ENCODE results near the gene CNTN4.

The CNTN4 gene

DNA sequence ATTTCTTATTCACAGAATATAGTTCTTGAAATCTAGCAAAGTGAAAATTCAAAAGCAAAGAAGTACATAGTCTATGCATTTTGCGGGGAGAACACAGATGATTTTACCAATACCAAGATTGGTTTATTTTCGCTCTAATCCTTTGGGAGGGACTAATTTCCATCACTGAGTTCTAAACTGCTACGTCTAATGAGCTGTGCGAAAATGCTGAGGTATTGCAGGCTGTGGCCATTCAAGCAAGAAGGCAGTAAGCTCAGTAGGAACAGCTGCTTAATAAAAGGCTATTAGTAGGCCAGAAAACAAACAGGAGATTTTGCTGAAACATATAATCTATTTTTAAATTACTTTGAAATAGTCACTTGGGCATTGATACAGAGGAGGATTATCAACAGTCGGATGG is 379.0 kb downstream of the CNTN4 start:
- Histone ChIP-seq H3K4me3 (ENCODE audit: low read length in 2 of 2) (no peak overlapping the region), H3K27ac (replicated peaks; ENCODE audit: low read length) (no peak overlapping the region), H4K8ac (ENCODE audit: low read depth, low read length) (no peak overlapping the region), H3K4me2 (ENCODE audit: insufficient read depth, low read length, poor library complexity, severe bottlenecking) (no peak overlapping the region), H2AFZ (ENCODE audit: low read length) (no peak overlapping the region), H3K79me1 (ENCODE audit: low read depth, low read length) (no peaks in the 10 kb centered on the region), H3K9ac (ENCODE audit: low read depth, low read length, poor library complexity) (no peak overlapping the region), H3K14ac (ENCODE audit: low read length) (no peak overlapping the region), H2AK5ac (ENCODE audit: low read depth, low read length) (no peak overlapping the region), H4K91ac (ENCODE audit: low read depth, low read length, poor library complexity) (no peak overlapping the region), H3K9me3 (replicated peaks in 1 of 2; ENCODE audit: control insufficient read depth in 2 of 2, insufficient read depth in 1 of 2, low read depth in 1 of 2, low read length in 2 of 2) (no peaks in the 10 kb centered on the region), H2BK5ac (ENCODE audit: low read length) (no peak overlapping the region), H3K18ac (ENCODE audit: low read length) (no peak overlapping the region), H2BK120ac (ENCODE audit: low read depth, low read length) (no peak overlapping the region), H2BK12ac (ENCODE audit: low read length) (no peak overlapping the region), H2BK15ac (ENCODE audit: low read length) (no peak overlapping the region), H3K4me1 (ENCODE audit: control insufficient read depth in 2 of 2, insufficient read depth in 1 of 2, low read depth in 1 of 2, low read length in 2 of 2) (no peaks in the 10 kb centered on the region), H3K27me3 (ENCODE audit: control insufficient read depth in 3 of 3, insufficient read depth in 3 of 3, low read depth in 1 of 3, low read length in 3 of 3) (no peaks in the 10 kb centered on the region), H3K36me3 (replicated peaks in 1 of 2; ENCODE audit: control insufficient read depth in 2 of 2, insufficient read depth in 2 of 2, low read length in 2 of 2) (no peaks in the 10 kb centered on the region), H3K23ac (ENCODE audit: low read depth, low read length, poor library complexity) (no peak overlapping the region), H3K4ac (ENCODE audit: low read length) (no peak overlapping the region)
- no peak for DNase-seq (ENCODE audit: low spot score)
- no CpG with 5 or more reads among the region's 5 CpGs for WGBS, 2 donors (ENCODE audit: extremely low coverage in 2 of 2, insufficient read length in 2 of 2, insufficient replicate concordance in 1 of 2)

DNA sequence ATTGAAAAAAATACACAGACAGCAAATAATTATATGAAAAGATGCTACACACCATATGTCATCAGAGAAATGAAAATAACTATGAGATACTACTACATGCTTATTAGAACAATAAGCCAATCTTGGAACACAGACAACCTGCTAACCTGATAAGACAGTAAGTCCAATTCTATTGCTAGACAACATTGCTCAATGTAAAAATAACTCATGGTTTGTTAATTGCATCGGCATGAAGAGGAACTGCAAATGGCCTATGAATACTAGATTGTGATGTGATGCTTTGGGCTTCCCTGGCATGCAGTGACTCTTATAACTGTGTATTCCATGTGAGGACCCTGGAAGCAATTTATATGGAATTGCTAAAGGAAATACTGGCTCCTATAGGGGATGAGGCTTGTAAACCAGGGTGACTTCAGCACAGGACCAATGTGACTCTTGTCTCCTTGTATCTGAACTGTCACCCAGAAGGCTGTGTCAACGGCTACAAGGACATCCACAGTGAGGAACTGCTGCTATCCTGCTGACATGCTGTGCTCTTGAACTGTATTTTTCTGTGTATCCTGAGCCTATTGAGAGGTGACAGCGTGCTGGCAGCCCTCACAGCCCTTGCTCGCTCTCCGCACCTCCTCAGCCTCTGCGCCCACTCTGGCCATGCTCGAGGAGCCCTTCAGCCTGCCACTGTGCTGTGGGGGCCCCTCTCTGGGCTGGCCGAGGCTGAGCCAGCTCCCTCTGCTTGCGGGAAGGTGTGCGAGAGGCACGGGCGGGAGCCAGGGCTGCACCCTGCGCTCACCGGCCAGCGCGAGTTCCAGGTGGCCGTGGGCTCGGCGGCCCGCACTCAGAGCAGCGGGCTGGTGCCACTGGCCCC is 385.7 kb downstream of the CNTN4 start:
- H3K4ac ChIP-seq (ENCODE audit: low read length): no peak overlapping the region
- H3K18ac ChIP-seq (ENCODE audit: low read length): no peak overlapping the region
- H4K91ac ChIP-seq (ENCODE audit: low read depth, low read length, poor library complexity): no peak overlapping the region
- H3K4me3 ChIP-seq (ENCODE audit: low read length in 2 of 2): no peak overlapping the region
- H2BK12ac ChIP-seq (ENCODE audit: low read length): peak overlapping the region; percentile 90
- no peak overlapping the region for H2BK5ac ChIP-seq (ENCODE audit: low read length)
- peaks cover 2% of the 10 kb centered on the region for H3K79me1 ChIP-seq (ENCODE audit: low read depth, low read length)
- no peak overlapping the region for H4K8ac ChIP-seq (ENCODE audit: low read depth, low read length)
- H3K36me3 ChIP-seq (replicated peaks in 1 of 2; ENCODE audit: control insufficient read depth in 2 of 2, insufficient read depth in 2 of 2, low read length in 2 of 2): no peaks in the 10 kb centered on the region
- H3K14ac ChIP-seq (ENCODE audit: low read length): no peak overlapping the region
- no peak overlapping the region for H2BK15ac ChIP-seq (ENCODE audit: low read length)
- no CpG with 5 or more reads among the region's 21 CpGs for WGBS, 2 donors (ENCODE audit: extremely low coverage in 2 of 2, insufficient read length in 2 of 2, insufficient replicate concordance in 1 of 2)
- no peaks in the 10 kb centered on the region for H3K4me1 ChIP-seq (ENCODE audit: control insufficient read depth in 2 of 2, insufficient read depth in 1 of 2, low read depth in 1 of 2, low read length in 2 of 2)
- H3K9me3 ChIP-seq (replicated peaks in 1 of 2; ENCODE audit: control insufficient read depth in 2 of 2, insufficient read depth in 1 of 2, low read depth in 1 of 2, low read length in 2 of 2): no peaks in the 10 kb centered on the region
- H3K23ac ChIP-seq (ENCODE audit: low read depth, low read length, poor library complexity): no peak overlapping the region
- DNase-seq (ENCODE audit: low spot score): no peak
- no peak overlapping the region for H2AK5ac ChIP-seq (ENCODE audit: low read depth, low read length)
- H2AFZ ChIP-seq (ENCODE audit: low read length): no peak overlapping the region
- no peak overlapping the region for H3K27ac ChIP-seq (replicated peaks; ENCODE audit: low read length)
- no peak overlapping the region for H3K4me2 ChIP-seq (ENCODE audit: insufficient read depth, low read length, poor library complexity, severe bottlenecking)
- no peaks in the 10 kb centered on the region for H3K27me3 ChIP-seq (ENCODE audit: control insufficient read depth in 3 of 3, insufficient read depth in 3 of 3, low read depth in 1 of 3, low read length in 3 of 3)
- no peak overlapping the region for H2BK120ac ChIP-seq (ENCODE audit: low read depth, low read length)
- H3K9ac ChIP-seq (ENCODE audit: low read depth, low read length, poor library complexity): no peak overlapping the region

DNA sequence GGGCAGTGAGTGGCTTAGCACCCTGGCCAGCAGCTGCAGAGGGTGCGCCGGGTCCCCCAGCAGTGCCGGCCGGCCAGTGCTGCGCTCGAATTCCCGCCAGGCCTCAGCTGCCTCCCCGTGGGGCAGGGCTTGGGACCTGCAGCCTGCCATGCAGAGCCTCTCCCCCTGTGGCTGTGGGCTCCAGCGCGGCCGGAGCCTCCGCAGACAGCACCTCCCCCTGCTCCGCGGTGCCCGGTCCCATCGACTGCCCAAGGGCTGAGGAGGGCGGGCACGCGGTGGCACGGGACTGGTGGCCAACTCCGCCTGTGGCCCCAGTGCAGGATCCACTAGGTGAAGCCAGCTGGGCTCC is 386.3 kb downstream of the CNTN4 start:
- no peak for DNase-seq (ENCODE audit: low spot score)
- Histone ChIP-seq H2AFZ (ENCODE audit: low read length) (no peak overlapping the region), H3K4me3 (ENCODE audit: low read length in 2 of 2) (no peak overlapping the region), H3K18ac (ENCODE audit: low read length) (peak overlapping the region; percentile 71), H3K23ac (ENCODE audit: low read depth, low read length, poor library complexity) (no peak overlapping the region), H3K9ac (ENCODE audit: low read depth, low read length, poor library complexity) (no peak overlapping the region), H3K79me1 (ENCODE audit: low read depth, low read length) (peaks cover 2% of the 10 kb centered on the region), H2AK5ac (ENCODE audit: low read depth, low read length) (no peak overlapping the region), H2BK12ac (ENCODE audit: low read length) (no peak overlapping the region), H3K4ac (ENCODE audit: low read length) (no peak overlapping the region), H3K4me2 (ENCODE audit: insufficient read depth, low read length, poor library complexity, severe bottlenecking) (no peak overlapping the region), H3K4me1 (ENCODE audit: control insufficient read depth in 2 of 2, insufficient read depth in 1 of 2, low read depth in 1 of 2, low read length in 2 of 2) (no peaks in the 10 kb centered on the region), H3K36me3 (replicated peaks in 1 of 2; ENCODE audit: control insufficient read depth in 2 of 2, insufficient read depth in 2 of 2, low read length in 2 of 2) (no peaks in the 10 kb centered on the region), H2BK15ac (ENCODE audit: low read length) (no peak overlapping the region), H2BK120ac (ENCODE audit: low read depth, low read length) (no peak overlapping the region), H3K27me3 (ENCODE audit: control insufficient read depth in 3 of 3, insufficient read depth in 3 of 3, low read depth in 1 of 3, low read length in 3 of 3) (no peaks in the 10 kb centered on the region), H4K91ac (ENCODE audit: low read depth, low read length, poor library complexity) (no peak overlapping the region), H2BK5ac (ENCODE audit: low read length) (peak overlapping the region; percentile 24), H3K9me3 (replicated peaks in 1 of 2; ENCODE audit: control insufficient read depth in 2 of 2, insufficient read depth in 1 of 2, low read depth in 1 of 2, low read length in 2 of 2) (no peaks in the 10 kb centered on the region), H3K27ac (replicated peaks; ENCODE audit: low read length) (no peak overlapping the region), H4K8ac (ENCODE audit: low read depth, low read length) (no peak overlapping the region), H3K14ac (ENCODE audit: low read length) (peak overlapping the region; percentile 38)
- no CpG with 5 or more reads among the region's 21 CpGs for WGBS, 2 donors (ENCODE audit: extremely low coverage in 2 of 2, insufficient read length in 2 of 2, insufficient replicate concordance in 1 of 2)

DNA sequence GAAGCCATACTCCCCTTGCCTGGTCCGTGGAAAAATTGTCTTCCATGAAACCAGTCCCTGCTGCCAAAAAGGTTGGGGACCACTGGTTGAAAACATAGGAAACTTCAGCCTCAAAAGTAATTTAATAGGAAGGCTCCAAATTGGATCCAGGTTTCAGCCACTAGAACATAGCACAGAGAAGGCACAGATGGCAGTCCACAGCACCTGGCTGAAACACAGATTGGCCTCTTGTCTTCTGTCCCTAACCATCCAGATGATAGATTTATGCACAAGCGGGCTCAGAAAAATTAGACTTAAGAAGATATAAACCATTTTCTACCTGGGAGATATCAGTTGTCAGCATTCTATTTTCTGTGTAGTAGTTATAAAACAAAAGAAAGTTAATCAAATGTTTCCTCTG is 397.1 kb downstream of the CNTN4 start:
- Histone ChIP-seq H3K18ac (ENCODE audit: low read length) (no peak overlapping the region), H3K79me1 (ENCODE audit: low read depth, low read length) (no peaks in the 10 kb centered on the region), H2AK5ac (ENCODE audit: low read depth, low read length) (no peak overlapping the region), H2BK5ac (ENCODE audit: low read length) (no peak overlapping the region), H2BK12ac (ENCODE audit: low read length) (no peak overlapping the region), H3K14ac (ENCODE audit: low read length) (no peak overlapping the region), H3K27ac (replicated peaks; ENCODE audit: low read length) (no peak overlapping the region), H3K4me3 (ENCODE audit: low read length in 2 of 2) (no peak overlapping the region), H4K8ac (ENCODE audit: low read depth, low read length) (no peak overlapping the region), H3K36me3 (replicated peaks in 1 of 2; ENCODE audit: control insufficient read depth in 2 of 2, insufficient read depth in 2 of 2, low read length in 2 of 2) (no peaks in the 10 kb centered on the region), H2AFZ (ENCODE audit: low read length) (no peak overlapping the region), H3K4me1 (ENCODE audit: control insufficient read depth in 2 of 2, insufficient read depth in 1 of 2, low read depth in 1 of 2, low read length in 2 of 2) (no peaks in the 10 kb centered on the region), H3K27me3 (ENCODE audit: control insufficient read depth in 3 of 3, insufficient read depth in 3 of 3, low read depth in 1 of 3, low read length in 3 of 3) (no peaks in the 10 kb centered on the region), H3K23ac (ENCODE audit: low read depth, low read length, poor library complexity) (no peak overlapping the region), H2BK15ac (ENCODE audit: low read length) (no peak overlapping the region), H3K9me3 (replicated peaks in 1 of 2; ENCODE audit: control insufficient read depth in 2 of 2, insufficient read depth in 1 of 2, low read depth in 1 of 2, low read length in 2 of 2) (no peaks in the 10 kb centered on the region), H3K4ac (ENCODE audit: low read length) (no peak overlapping the region), H3K4me2 (ENCODE audit: insufficient read depth, low read length, poor library complexity, severe bottlenecking) (no peak overlapping the region), H4K91ac (ENCODE audit: low read depth, low read length, poor library complexity) (no peak overlapping the region), H2BK120ac (ENCODE audit: low read depth, low read length) (no peak overlapping the region), H3K9ac (ENCODE audit: low read depth, low read length, poor library complexity) (no peak overlapping the region)
- no peak for DNase-seq (ENCODE audit: low spot score)
- WGBS, 2 donors (ENCODE audit: extremely low coverage in 2 of 2, insufficient read length in 2 of 2, insufficient replicate concordance in 1 of 2): no CpG with 5 or more reads among the region's 2 CpGs

All from neuronal stem cell (in vitro differentiated cells).